AG09309 (cell line): ENCODE data around the gene USP14.
"Not testable (repeated sequence)": the region's sequence is repeated elsewhere in the genome, so short reads cannot be mapped to it uniquely, and the experiment has no call there.

Experiments used
- DNase-seq: peaks from one replicate; pipeline ENCODE4 v3.0.0-alpha.2; 2010; ENCODE audit warnings: low read depth
- H3K4me3 ChIP-seq: 2 replicates; pipeline ENCODE4 v1.5.1; 2011; ENCODE audit warnings: mild to moderate bottlenecking, low read depth, low read length, moderate library complexity; ENCODE audit not compliant: control insufficient read depth
- CTCF ChIP-seq: IDR thresholded peaks from 2 replicates; pipeline ENCODE4 v1.5.1; 2011; ENCODE audit warnings: mild to moderate bottlenecking, low read depth, low read length, inconsistent platforms; ENCODE audit not compliant: insufficient read depth, control insufficient read depth; ENCODE audit errors: missing control alignments

The USP14 gene

GRCh38 chr18:136433-136832 lies 21.9 kb upstream of the USP14 start:
- H3K4me3 ChIP-seq = no peak overlapping the region
- no peak for TF ChIP-seq CTCF
- no peak for DNase-seq

- DNase-seq = no peak
- no peak for TF ChIP-seq CTCF
- no peak overlapping the region for H3K4me3 ChIP-seq
Measured at GRCh38 chr18:137327-137726, 21.0 kb upstream of the USP14 start.

GRCh38 chr18:140670-141266 lies 17.6 kb upstream of the USP14 start:
- no peak for TF ChIP-seq CTCF
- no peak for DNase-seq
- no peak overlapping the region for H3K4me3 ChIP-seq

- not testable (repeated sequence) for DNase-seq
Measured at GRCh38 chr18:142624-143296, 15.6 kb upstream of the USP14 start.

GRCh38 chr18:148841-149240 lies 9.5 kb upstream of the USP14 start:
- DNase-seq = no peak
- TF ChIP-seq CTCF = no peak
- H3K4me3 ChIP-seq = no peak overlapping the region

More at GRCh38 chr18:142624-143296, 15.6 kb upstream of the USP14 start:
- not testable (repeated sequence) for H3K4me3 ChIP-seq

- no peak overlapping the region for H3K4me3 ChIP-seq
- DNase-seq = no peak
- no peak for TF ChIP-seq CTCF
Measured at GRCh38 chr18:154151-154550, 4.2 kb upstream of the USP14 start.

GRCh38 chr18:155688-156087 lies 2.7 kb upstream of the USP14 start:
- DNase-seq = no peak
- H3K4me3 ChIP-seq = no peak overlapping the region
- TF ChIP-seq CTCF = no peak
